Measurements from ENCODE around the gene TPM2. TPM values are rescaled to one million over a fixed set of nuclear protein-coding genes. Genes with fewer than 3 reads are reported as not detected.

The TPM2 gene
- polyA plus RNA-seq, 1 experiment: 1,535 TPM

DNA sequence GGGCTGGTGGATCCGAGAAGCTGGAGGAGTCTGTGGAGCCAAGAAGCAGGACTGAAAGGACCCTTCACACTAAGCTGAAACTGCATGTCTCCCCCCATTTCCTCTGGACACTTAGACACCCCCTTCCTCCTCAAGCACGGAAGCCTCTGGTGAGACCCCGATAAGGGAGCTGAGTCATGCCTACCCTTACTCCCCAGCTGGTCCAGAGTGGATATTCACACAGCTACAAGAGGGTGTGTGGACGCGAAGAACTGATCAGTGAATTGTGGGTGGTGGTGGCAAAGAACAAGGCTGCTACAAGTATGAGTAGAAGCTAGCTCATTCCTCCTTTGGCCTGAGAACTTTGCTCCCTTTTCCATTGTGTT lies 37.9 kb upstream of the TPM2 start:
- TF ChIP-seq, protein P1, sequence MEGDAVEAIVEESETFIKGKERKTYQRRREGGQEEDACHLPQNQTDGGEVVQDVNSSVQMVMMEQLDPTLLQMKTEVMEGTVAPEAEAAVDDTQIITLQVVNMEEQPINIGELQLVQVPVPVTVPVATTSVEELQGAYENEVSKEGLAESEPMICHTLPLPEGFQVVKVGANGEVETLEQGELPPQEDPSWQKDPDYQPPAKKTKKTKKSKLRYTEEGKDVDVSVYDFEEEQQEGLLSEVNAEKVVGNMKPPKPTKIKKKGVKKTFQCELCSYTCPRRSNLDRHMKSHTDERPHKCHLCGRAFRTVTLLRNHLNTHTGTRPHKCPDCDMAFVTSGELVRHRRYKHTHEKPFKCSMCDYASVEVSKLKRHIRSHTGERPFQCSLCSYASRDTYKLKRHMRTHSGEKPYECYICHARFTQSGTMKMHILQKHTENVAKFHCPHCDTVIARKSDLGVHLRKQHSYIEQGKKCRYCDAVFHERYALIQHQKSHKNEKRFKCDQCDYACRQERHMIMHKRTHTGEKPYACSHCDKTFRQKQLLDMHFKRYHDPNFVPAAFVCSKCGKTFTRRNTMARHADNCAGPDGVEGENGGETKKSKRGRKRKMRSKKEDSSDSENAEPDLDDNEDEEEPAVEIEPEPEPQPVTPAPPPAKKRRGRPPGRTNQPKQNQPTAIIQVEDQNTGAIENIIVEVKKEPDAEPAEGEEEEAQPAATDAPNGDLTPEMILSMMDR (IDR thresholded peaks at IDR 0.05; ENCODE audit: low read depth, low read length): no peak
- peak overlapping the region; percentile 98 for H3K4me3 ChIP-seq (ENCODE audit: low read depth, low read length)
- no peaks in the 10 kb centered on the region for H3K27me3 ChIP-seq (ENCODE audit: control insufficient read depth, insufficient read depth, low read length)
- peak overlapping the region; percentile 98 for H3K27ac ChIP-seq (ENCODE audit: low read depth, low read length)
- ChIA-PET CTCF (interaction anchor here (0.8 to 5.8 kb wide), 14 partner anchors 9 to 184 kb away, joined by 3 to 35 read pairs (median 4); partner anchors contain the start of genes ARHGEF39, CCDC107 and RMRP), POLR2A (interaction anchor here (0.5 to 4.4 kb wide), 20 partner anchors 9 to 217 kb away, joined by 3 to 101 read pairs (median 6); partner anchors contain the start of genes CCDC107, GBA2, HINT2 and RGP1)
- DNase-seq (ENCODE audit: low read depth, low spot score): no peak
- no peaks in the 10 kb centered on the region; the same call in 1 of the 2 replicates for H3K9me3 ChIP-seq (ENCODE audit: control insufficient read depth, insufficient read depth, low read length)

DNA sequence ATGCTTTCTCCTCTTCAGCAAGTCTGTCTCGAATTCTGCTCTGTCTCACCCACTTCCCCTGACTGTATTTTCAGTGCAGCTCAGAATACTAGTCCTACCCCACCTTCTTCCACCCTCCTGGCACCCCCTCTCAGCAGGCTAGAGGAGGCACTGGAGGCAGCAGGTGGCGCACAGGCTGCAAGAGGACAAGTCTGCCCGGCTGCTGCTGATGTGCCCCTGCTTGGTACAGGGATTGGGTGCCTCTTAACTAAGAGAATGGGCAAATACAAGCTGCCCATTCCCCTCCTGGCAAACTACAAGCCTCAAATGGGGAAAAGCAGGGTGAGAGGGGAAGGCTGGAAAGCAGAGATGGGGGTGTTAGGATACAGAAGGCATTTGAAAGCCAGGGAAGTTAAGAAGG lies 37.2 kb upstream of the TPM2 start:
- POLR2A ChIA-PET: interaction anchor here (1.2 to 4.4 kb wide), 7 partner anchors 9 to 123 kb away, joined by 3 to 101 read pairs (median 11); partner anchors contain the start of gene TPM2
- TF ChIP-seq, protein P1 (IDR thresholded peaks at IDR 0.05; ENCODE audit: low read depth, low read length): peak; percentile 21; the same call in 1 of the 2 replicates
- H3K9me3 ChIP-seq (ENCODE audit: control insufficient read depth, insufficient read depth, low read length): no peaks in the 10 kb centered on the region
- CTCF ChIA-PET: interaction anchor here (1.2 to 5.8 kb wide), 9 partner anchors 9 to 123 kb away, joined by 3 to 35 read pairs (median 11); partner anchors contain the start of genes ARHGEF39, CCDC107 and RMRP
- H3K27ac ChIP-seq (ENCODE audit: low read depth, low read length): peak overlapping the region; percentile 98
- H3K4me3 ChIP-seq (ENCODE audit: low read depth, low read length): peak overlapping the region; percentile 98
- H3K27me3 ChIP-seq (ENCODE audit: control insufficient read depth, insufficient read depth, low read length): no peaks in the 10 kb centered on the region
- no peak for DNase-seq (ENCODE audit: low read depth, low spot score)

DNA sequence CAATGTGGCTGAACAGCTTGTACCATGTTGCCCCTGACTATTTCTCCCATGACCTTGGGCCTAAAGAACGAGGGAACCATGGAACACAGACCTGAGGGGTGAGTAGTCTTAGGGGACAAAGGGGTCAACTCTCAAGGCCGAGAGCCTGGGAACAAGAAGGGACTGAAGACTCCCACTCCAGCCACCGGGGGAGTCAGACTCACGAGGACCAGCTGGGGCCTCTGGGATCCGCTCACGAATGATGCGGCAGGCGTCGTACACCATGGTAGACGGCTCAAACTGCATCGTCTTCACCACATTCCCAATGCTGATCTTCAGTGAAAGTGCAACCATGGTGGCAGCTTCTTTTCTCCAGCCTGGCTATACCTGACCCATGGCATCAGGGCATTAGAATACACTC lies 35.6 kb upstream of the TPM2 start:
- DNase-seq (ENCODE audit: low read depth, low spot score): no peak
- no peaks in the 10 kb centered on the region for H3K27me3 ChIP-seq (ENCODE audit: control insufficient read depth, insufficient read depth, low read length)
- CTCF ChIA-PET: interaction anchor here (1.7 to 4.2 kb wide), 2 partner anchors 29 to 67 kb away, joined by 3 to 35 read pairs; no protein-coding TSS in a partner anchor
- POLR2A ChIA-PET: interaction anchor here (4.4 kb wide), 1 partner anchor 36 kb away, joined by 101 read pairs; the partner anchor contains the start of gene TPM2
- no peak overlapping the region for H3K4me3 ChIP-seq (ENCODE audit: low read depth, low read length)
- TF ChIP-seq, protein P1 (IDR thresholded peaks at IDR 0.05; ENCODE audit: low read depth, low read length): no peak
- H3K27ac ChIP-seq (ENCODE audit: low read depth, low read length): no peak overlapping the region
- H3K9me3 ChIP-seq (ENCODE audit: control insufficient read depth, insufficient read depth, low read length): no peaks in the 10 kb centered on the region

DNA sequence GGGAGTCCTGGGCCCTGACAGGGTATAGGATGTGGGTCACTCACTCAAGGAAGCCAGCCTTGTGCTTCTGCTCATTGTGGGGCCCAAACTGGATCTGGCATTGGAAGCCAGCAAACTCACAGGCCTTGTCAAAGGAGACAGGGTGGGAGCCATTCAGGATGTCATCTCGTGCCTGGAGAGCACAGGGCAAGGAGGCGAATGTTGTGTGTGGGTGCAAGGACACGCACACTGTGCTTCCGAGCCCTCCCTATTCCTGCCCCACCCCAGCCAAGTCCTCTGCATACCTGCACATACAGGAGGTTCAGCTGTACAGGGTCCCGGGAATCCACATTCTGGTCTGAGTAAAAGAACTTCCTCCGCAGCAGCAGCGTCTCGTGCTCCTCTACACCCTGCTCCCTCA lies 34.2 kb upstream of the TPM2 start:
- POLR2A ChIA-PET: interaction anchor here (1.0 kb wide), 1 partner anchor 13 kb away, joined by 3 read pairs; no protein-coding TSS in a partner anchor
- DNase-seq (ENCODE audit: low read depth, low spot score): no peak
- Histone ChIP-seq H3K27me3 (ENCODE audit: control insufficient read depth, insufficient read depth, low read length) (no peaks in the 10 kb centered on the region), H3K4me3 (ENCODE audit: low read depth, low read length) (no peak overlapping the region), H3K9me3 (ENCODE audit: control insufficient read depth, insufficient read depth, low read length) (no peaks in the 10 kb centered on the region), H3K27ac (ENCODE audit: low read depth, low read length) (no peak overlapping the region)
- TF ChIP-seq, protein P1 (IDR thresholded peaks at IDR 0.05; ENCODE audit: low read depth, low read length): no peak
- CTCF ChIA-PET: interaction anchor here (4.5 kb wide), 1 partner anchor 27 kb away, joined by 24 read pairs; no protein-coding TSS in a partner anchor

DNA sequence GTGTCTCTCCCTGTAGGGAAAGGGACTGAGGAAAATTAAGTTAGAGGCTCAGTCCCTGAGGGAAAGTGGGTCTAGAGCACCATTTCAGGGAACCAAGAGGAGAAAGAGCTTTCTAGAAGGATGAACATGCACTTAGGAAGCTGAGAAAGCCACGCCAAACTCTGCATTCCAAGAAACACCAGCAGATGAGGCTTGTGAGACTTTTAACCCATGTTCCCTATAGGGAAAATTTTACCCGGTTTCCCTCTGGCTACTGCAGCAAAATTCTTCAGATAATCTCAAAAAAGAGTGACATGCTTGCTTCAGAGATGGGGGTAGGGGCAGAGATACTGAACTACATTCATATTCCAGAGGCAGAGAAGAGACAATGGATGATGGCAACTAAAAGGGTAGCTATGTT lies 33.7 kb upstream of the TPM2 start:
- ChIA-PET POLR2A (no interaction called here), CTCF (interaction anchor here (4.5 kb wide), 1 partner anchor 26 kb away, joined by 24 read pairs; no protein-coding TSS in a partner anchor)
- TF ChIP-seq, protein P1 (IDR thresholded peaks at IDR 0.05; ENCODE audit: low read depth, low read length): no peak
- Histone ChIP-seq H3K4me3 (ENCODE audit: low read depth, low read length) (no peak overlapping the region), H3K9me3 (ENCODE audit: control insufficient read depth, insufficient read depth, low read length) (no peaks in the 10 kb centered on the region), H3K27ac (ENCODE audit: low read depth, low read length) (no peak overlapping the region), H3K27me3 (ENCODE audit: control insufficient read depth, insufficient read depth, low read length) (no peaks in the 10 kb centered on the region)
- DNase-seq (ENCODE audit: low read depth, low spot score): no peak
